ENCODE data around the gene C12orf54. TPM values are rescaled to one million over a fixed set of nuclear protein-coding genes. Genes with fewer than 3 reads are reported as not detected.
"Not testable (repeated sequence)": the region's sequence is repeated elsewhere in the genome, so short reads cannot be mapped to it uniquely, and the experiment has no call there.

C12orf54 gene
- total RNA-seq, 6 experiments from 2014 or later, result not detected

DNA sequence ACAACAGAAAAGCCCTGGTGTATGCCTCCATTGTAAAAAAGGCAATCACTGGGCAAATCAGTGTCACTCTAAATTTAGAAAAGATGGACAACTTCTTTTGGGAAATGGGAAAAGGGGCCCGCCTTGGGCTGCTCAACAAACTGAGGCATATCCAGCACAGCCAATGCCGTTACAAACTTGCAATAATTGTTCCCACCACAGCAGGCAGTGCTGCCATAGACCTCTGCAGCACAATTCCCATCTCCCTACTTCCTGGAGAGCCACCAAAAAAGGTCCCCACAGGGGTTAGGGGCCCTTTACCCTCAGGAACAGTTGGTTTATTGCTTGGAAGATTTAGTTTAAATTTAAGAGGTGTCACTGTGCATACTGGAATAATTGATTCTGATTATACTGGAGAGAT, 26.7 kb downstream of the C12orf54 start:
- Histone ChIP-seq H3K4me3 (no peak overlapping the region), H3K27ac (no peak overlapping the region), H3K36me3 (no peaks in the 10 kb centered on the region), H3K4me1 (no peaks in the 10 kb centered on the region), H3K9me3 (peaks cover 0 to 10% (median 0%) of the 10 kb centered on the region in 4 donors), H3K27me3 (no peaks in the 10 kb centered on the region)
- TF ChIP-seq, protein P1, sequence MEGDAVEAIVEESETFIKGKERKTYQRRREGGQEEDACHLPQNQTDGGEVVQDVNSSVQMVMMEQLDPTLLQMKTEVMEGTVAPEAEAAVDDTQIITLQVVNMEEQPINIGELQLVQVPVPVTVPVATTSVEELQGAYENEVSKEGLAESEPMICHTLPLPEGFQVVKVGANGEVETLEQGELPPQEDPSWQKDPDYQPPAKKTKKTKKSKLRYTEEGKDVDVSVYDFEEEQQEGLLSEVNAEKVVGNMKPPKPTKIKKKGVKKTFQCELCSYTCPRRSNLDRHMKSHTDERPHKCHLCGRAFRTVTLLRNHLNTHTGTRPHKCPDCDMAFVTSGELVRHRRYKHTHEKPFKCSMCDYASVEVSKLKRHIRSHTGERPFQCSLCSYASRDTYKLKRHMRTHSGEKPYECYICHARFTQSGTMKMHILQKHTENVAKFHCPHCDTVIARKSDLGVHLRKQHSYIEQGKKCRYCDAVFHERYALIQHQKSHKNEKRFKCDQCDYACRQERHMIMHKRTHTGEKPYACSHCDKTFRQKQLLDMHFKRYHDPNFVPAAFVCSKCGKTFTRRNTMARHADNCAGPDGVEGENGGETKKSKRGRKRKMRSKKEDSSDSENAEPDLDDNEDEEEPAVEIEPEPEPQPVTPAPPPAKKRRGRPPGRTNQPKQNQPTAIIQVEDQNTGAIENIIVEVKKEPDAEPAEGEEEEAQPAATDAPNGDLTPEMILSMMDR (IDR thresholded peaks at IDR 0.05), result no peak
- no peak for TF ChIP-seq POLR2A (IDR thresholded peaks at IDR 0.05)
- 39% methylated on average over 2 of the region's 2 CpGs for WGBS (ENCODE audit: insufficient coverage, low coverage, low lambda C conversion rate, missing lambda C conversion rate)
- DNase-seq, result no peak
- intact Hi-C loops (cut with DNase I), result no loop called here
- no peak for ATAC-seq

DNA sequence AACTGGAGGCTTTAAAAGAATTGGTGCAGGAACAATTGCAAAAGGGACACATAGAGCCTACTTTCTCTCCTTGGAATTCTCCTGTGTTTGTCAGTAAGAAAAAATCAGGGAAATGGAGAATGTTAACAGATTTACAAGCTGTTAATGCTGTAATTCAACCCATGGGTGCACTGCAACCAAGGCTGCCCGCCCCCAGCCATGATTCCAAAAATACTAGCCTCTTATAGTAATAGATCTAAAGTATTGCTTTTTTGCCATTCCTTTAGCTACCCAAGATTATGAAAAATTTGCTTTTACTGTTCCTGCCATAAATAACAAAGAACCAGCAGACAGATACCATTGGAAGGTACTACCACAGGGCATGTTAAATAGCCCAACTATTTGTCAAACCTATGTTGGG, 27.8 kb downstream of the C12orf54 start:
- no peak for DNase-seq
- Histone ChIP-seq H3K36me3 (no peaks in the 10 kb centered on the region), H3K27ac (no peak overlapping the region), H3K27me3 (no peaks in the 10 kb centered on the region), H3K9me3 (peaks cover 0 to 10% (median 0%) of the 10 kb centered on the region in 4 donors), H3K4me1 (no peaks in the 10 kb centered on the region), H3K4me3 (no peak overlapping the region)
- no peak for TF ChIP-seq POLR2A (IDR thresholded peaks at IDR 0.05)
- TF ChIP-seq, protein P1 (IDR thresholded peaks at IDR 0.05), result no peak
- 11% methylated on average over 1 of the region's 1 CpG for WGBS (ENCODE audit: insufficient coverage, low coverage, low lambda C conversion rate, missing lambda C conversion rate)
- no peak for ATAC-seq
- intact Hi-C loops (cut with DNase I), result no loop called here

DNA sequence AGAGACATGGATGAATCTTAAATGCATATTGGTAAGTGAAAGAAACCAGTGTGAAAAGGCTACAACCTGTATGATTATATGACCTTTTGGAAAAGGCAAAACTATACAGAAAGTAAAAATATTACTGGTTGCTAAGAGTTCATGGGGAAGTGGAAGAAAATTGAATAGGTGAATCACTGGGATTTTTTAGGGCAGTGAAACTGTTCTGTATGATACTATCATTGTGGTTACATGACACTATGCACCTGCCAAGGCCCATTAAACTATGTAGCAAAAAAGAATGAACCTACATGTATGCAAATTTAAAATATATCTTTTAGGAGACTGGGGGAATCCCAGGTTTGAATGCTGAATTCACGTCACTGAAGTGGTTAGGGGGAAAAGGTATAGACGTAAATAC, 30.6 kb downstream of the C12orf54 start:
- H3K36me3 ChIP-seq, result no peaks in the 10 kb centered on the region
- H3K4me1 ChIP-seq, result no peaks in the 10 kb centered on the region
- 53% methylated on average over 2 of the region's 2 CpGs for WGBS (ENCODE audit: insufficient coverage, low coverage, low lambda C conversion rate, missing lambda C conversion rate)
- no peak overlapping the region for H3K27ac ChIP-seq
- peaks cover 0 to 10% (median 0%) of the 10 kb centered on the region in 4 donors for H3K9me3 ChIP-seq
- TF ChIP-seq, protein P1 (IDR thresholded peaks at IDR 0.05), result no peak
- TF ChIP-seq POLR2A (IDR thresholded peaks at IDR 0.05), result no peak
- DNase-seq, result no peak
- H3K27me3 ChIP-seq, result no peaks in the 10 kb centered on the region
- H3K4me3 ChIP-seq, result no peak overlapping the region
- intact Hi-C loops (cut with DNase I), result no loop called here
- ATAC-seq, result no peak

DNA sequence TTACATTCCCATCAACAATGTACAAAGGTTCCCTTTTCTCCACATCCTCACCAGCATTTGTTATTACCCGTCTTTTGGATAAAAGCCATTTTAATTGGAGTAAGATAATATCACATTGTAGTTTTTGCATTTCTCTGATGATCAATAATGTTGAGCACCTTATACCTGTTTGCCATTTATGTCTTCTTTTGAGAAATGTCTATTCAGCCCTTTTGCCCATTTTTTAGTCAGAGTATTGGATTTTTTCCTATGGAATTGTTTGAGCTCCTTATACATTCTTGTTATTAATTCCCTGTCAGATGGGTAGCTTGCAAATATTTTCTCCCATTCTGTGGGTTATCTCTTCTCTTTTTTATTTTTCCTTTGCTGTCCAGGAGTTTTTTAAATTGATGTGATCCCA, 32.4 kb downstream of the C12orf54 start:
- 67% methylated on average over 1 of the region's 1 CpG for WGBS (ENCODE audit: insufficient coverage, low coverage, low lambda C conversion rate, missing lambda C conversion rate)
- H3K9me3 ChIP-seq, result peaks cover 0 to 10% (median 0%) of the 10 kb centered on the region in 4 donors
- no peak for ATAC-seq
- no peak overlapping the region for H3K4me3 ChIP-seq
- no peaks in the 10 kb centered on the region for H3K36me3 ChIP-seq
- TF ChIP-seq, protein P1 (IDR thresholded peaks at IDR 0.05), result no peak
- TF ChIP-seq POLR2A (IDR thresholded peaks at IDR 0.05), result no peak
- H3K27me3 ChIP-seq, result no peaks in the 10 kb centered on the region
- H3K27ac ChIP-seq, result no peak overlapping the region
- DNase-seq, result no peak
- no peaks in the 10 kb centered on the region for H3K4me1 ChIP-seq
- intact Hi-C loops (cut with DNase I), result no loop called here

DNA sequence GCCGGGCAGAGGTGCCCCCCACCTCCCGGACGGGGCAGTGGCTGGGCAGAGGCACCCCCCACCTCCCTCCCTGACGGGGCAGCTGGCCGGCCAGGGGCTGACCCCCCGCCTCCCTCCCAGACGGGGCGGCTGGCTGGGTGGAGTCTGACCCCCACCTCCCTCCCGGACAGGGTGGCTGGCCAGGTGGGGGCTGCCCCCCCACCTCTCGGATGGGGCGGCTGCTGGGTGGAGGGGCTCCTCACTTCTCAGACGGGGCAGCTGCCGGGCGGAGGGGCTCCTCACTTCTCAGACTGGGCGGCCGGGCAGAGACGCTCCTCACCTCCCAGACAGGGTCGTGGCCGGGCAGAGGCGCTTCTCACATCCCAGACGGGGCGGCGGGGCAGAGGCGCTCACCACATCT, 38.1 kb downstream of the C12orf54 start:
- H3K27ac ChIP-seq; H3K4me3 ChIP-seq; DNase-seq; H3K27me3 ChIP-seq; H3K9me3 ChIP-seq; ATAC-seq; H3K4me1 ChIP-seq; H3K36me3 ChIP-seq; intact Hi-C loops (cut with DNase I): not testable (repeated sequence)
- no CpG with 5 or more reads among the region's 24 CpGs for WGBS (ENCODE audit: insufficient coverage, low coverage, low lambda C conversion rate, missing lambda C conversion rate)

All from right lobe of liver (tissue), 6 donors.